Stimulated activated CD8-positive, alpha-beta memory T cell treated with anti-CD3 and anti-CD28 coated beads, Interleukin-2, amount 100 ng/mL, for 1 hour (primary cell): Measurements from ENCODE around the gene ZBTB21.
"Not testable (repeated sequence)": the region's sequence is repeated elsewhere in the genome, so short reads cannot be mapped to it uniquely, and the experiment has no call there.

ENCODE experiments used
- DNase-seq, 2 donors: peaks; one replicate each; pipeline ENCODE4 v3.0.0-alpha.2; 2020; ENCODE audit warnings: low read depth in 2 of 2

Gene ZBTB21

DNA sequence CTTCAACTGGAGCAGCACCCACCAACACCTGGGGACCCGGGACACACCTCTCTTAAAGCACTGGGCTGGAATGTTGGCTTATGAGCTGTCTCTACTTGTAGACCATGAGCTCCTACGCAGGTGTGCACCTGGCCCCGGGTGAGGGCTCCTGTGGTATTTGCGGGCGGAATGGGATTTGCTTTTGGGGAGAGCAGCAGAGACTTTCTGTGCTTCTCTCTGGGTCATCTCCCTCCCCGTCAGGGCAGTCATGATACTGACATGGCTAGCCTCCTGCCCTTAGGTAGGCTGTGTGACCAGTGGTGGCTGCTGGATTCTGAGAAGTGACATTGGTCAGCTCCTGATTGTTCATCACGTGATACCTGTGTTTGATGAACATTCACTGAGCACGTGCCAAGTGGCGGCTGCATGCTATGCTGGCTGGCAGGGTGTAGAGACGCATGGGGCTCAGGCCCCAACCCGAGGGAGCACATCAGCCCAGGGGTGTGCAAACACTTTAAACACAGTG is 9.0 kb upstream of the ZBTB21 start:
- DNase-seq: no peak

DNA sequence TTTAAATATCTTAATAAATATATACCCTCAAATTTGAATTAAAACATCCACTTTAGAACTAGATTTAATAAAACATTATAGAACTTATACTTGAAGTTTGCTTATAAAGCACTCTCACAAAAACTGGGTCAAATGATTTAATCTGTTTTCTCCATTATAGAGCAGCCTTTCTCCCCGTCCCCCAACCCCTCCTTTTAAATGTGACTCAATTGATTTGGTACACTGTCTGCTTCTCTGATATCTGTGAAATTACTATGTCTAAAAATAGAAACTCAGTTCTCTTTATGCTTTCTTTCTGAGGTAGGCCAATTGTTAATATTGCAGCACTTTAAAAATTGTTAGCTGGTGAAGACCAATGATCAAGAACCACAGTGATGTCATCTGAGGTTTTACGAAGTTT is 6.9 kb upstream of the ZBTB21 start:
- DNase-seq: no peak

DNA sequence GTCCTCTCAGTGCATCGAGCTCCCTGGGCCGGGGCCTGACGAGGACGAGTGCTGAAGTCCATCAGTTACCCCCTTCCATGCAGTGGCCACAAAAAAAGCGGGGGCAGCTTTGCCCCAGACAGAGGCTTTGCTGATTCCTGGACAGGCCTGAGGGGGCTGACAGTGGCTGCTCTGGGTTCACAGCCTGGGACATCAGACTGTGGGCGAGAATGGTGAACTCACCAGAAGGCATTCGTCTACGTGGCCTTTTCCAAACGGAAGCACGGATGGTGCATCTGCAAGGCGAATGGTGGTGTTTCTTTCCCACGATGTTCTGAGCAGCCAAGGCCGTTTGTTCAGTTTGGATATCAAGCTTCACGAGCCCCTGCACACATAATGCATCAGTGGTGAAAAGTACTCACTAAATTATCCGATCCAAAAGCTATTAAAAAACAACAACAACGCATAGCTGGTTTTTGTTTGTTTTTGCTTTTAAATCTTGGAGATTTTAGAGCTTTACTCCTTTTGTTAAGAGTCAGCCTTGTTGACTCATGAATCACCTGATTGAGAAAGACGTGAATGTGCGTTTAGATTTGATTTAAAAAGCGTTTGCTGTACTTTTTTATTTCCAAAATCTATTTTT is 6.3 kb upstream of the ZBTB21 start:
- no peak for DNase-seq

DNA sequence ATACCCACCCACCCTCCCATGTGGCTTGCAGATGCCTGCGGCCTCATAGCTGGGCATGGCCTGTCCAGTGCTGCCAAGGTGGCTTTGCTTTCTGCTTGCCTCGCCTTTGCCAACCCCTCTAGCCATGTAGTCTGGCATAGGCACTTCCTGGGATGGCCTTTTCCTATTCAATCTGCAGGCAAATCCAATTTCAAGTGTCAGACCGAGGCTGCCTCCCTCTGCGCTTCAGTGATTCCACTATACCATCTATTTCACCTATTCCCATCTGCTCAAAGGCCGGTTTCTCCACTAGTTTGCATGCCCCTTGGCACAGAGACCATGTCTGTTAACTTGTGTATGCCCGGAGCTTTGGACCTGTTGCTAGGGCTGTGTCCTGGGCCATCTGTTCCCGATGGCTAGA is 3.8 kb upstream of the ZBTB21 start:
- no peak for DNase-seq

DNA sequence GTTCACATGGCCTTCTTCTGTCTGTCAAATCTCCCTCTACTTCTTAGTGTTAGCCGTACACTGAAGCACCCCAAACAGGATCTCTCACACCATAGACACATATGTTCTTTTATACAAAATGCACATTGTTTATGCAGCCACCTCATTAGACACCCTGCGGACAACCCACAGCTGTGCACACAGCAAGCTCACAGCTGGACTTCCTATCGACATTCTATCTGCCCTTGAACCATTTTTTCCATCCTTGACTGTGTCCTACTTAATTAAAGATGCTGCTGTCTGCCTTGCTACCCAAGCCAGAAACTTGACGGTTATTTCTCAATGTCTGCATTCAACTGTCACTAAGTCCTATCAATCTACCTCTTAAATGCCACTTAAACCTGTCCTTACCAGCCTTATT is 3.2 kb upstream of the ZBTB21 start:
- no peak for DNase-seq

DNA sequence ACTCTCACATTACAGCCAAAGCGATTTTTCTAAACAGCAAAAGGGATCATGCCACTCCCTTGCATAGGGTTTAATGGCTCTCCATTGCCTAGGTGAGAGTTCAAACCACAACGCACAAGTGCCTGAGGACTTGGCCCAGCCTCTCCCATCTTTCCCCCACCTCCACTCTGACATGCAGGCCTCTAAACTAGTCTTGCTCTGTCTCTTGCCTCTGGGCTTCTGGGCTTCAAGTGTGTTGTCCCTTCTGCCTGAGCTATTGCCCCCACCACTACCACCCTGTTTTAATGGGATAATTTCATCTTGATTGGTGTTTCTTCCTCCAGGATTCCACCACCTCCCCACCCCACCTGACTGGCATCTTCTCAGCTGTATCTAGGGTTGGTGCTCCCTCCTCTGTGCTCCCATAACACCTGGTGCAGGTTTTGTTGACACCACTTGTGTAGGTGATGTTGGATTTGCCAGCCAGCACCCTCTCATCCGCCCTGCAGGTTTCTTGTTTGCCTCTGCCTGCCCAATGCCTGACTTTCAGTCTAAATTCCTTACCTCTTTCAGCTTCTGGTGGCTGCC is 2.7 kb upstream of the ZBTB21 start:
- DNase-seq: no peak

DNA sequence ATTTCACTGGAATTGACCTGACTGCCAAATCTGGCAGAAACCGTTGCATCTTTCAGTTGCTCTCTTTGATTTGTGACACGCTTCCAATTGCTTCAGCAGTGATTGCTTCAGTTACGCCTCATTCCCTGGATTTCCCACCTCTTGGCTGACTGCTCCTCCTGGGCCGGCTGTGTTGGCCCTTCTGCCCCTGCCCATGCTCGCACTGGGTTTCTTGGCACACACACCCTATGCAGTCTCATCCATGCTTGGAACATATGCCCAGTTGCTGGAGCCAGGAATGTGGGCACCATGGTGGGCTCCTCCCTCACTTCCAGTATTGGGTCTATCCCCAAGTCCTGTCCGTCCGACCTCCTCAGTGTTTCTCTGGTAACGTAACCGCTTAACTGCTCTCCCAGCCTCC is 2.2 kb upstream of the ZBTB21 start:
- no peak for DNase-seq

DNA sequence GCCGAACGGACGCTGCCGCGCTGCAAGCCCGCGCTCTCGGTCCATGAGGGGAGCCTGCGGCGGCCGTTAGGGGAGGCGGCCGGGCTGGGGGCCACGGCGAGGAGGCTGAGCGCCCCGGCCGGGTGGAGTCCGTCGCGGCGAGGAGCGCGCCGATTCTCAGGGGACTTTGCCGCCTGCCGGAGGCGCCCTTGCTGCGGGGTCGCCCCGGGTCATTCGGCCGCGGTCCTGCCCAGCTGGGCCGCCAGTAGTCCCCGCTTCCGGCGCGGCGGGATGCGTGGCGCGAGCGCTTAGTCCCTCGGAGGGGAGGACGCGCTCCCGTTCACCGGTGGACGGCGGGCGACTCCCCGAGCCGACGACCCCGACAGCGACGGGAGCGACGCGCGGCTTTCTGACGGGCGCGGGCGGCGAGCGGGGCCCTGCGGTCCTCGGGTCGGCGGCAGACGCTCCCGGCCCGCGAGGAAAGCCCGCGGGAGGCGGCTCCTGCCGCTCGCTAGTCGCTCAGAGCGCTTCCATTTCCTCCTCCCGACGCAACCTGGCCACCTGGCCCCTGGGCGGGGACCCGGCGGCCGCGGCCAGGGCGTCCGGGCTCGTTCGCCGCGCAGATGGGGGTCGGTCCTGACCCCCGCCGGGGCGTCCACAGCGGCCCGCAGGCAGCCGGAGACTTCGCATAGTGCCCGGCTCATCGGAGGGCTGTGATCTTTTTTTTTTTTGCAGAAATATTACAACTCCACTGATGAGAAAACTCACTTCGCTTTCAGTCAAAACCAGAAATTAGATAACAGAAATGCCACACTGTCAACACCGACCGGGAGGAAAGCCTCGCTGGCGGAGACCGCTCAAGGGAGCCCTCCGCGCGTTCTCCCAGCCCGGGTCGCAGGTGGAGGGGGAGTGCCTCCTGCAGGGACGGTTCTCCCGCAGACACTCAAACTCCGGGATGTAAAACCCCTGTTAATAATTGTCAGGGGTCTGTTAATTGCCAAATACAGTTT is 641 bp upstream of the ZBTB21 start:
- no peak for DNase-seq

DNA sequence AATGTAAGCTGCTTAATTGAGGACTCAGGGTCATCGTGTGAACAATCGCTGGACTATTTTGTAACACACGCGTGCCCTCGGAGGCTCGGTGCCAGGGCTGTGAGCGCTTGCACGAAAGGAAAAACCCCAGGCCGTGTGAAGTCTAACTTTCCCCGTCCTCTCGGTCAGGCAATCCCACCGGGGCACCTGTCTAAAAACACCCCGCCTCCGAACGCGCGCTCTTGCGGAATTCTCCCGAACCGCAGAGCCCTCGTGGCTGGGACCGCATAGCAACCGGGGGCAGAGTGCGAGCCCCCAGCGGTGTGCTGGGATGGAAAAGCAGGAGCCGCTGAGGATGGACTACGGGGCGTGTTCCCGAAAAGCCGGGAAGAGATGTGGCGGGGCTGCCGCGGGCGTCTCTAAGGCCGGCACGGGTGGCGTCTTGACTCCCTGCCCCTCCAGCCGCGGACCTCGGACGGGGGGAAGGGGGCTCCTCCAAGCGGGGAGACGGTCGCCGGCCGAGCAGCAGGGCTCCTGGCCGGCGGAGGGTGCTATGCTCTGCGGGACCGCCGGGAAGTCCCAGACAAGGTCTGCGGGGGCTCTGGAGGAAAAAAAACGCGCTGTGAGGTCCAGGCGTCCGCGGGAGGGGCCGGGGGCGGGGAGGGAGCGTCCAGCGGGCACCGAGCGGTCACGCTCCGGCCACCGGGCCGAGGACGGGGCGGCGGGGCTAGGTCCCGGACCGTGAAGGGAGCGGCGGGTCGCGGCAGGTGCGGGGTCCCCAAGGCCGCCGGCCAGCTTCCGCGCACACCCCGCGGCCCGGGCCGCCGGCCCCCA is 936 bp downstream of the ZBTB21 start:
- peak in 1 of 2 donors; percentile 26 for DNase-seq

DNA sequence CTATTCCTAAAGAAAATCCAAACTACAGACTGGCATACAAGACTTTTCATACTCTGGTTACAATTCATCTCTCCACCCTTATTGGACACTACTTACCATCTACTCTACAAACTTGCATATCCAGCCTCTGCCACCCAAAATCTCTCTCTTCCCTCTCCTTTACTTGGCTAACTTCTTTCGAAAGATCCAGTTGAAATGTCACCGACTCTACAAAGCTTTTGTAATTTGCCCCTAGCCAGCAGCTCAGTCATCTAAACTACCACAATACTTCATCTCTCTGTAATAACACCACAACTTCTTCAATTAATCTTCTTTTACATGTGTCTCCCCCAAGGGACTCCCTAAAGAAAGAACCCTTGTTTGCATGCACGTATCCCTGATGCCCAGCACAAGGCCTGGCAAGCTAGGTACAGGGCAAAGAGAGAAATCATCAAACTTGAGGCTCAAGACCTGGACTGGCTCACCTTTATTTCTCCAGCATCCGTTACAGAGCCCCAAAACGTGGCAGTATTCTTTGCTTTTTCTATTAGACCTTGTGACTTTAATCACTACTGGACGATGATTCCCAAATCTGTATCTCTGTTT is 2.7 kb downstream of the ZBTB21 start:
- DNase-seq: no peak

DNA sequence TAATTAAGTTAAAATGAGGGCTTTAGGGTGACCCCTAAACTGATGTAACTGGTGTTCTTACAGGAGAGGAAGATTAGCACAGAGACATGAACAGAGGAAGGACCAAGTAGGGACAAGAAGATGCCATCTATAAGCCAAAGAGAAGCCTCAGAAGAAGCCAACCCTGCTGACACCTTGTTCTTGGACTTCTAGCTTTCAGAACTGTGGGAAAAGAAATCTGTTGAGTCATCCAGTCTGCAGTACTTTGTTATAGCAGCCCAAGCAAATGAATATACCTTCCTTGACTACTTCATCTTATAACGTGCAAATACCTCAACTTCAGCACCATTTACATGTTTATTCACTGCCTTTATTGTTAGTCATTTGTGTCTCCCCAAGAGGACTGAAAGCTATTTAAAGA is 3.4 kb downstream of the ZBTB21 start:
- no peak for DNase-seq

DNA sequence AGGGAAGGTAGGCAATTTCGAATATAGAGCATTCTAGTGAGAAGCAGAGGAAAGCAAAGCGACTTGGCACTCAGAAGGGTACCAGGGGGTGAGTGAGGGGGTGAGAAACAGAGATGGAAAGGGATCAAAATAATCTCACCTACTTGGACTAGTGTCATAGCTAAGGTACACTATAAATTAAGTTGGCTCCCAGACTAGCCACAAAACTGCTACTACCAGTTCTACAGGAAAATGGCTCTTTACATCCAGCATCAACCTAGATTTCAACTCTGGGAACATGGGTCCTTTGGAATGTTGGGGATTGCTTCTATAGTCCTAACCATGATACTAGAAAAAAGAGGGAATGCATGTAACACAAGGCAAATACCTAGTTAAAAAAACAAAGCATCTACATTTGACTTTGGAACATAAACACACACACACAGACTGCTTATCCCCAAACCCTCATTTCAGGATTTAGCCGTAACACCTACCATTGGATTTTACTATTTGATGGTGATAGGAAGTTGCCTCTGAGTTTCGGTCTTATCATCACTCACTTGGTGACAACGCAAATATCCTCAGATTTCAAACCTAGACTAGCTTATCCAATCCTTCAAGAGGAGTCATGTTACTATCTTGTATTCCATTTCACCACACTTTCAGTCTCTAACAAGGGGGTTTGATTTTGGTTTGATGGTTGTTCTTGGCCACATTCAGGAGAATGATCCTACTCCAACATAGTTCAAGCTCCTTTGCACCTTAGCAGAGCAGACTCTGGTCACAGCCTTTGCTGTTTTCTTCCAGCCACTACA is 5.6 kb downstream of the ZBTB21 start:
- no peak for DNase-seq

DNA sequence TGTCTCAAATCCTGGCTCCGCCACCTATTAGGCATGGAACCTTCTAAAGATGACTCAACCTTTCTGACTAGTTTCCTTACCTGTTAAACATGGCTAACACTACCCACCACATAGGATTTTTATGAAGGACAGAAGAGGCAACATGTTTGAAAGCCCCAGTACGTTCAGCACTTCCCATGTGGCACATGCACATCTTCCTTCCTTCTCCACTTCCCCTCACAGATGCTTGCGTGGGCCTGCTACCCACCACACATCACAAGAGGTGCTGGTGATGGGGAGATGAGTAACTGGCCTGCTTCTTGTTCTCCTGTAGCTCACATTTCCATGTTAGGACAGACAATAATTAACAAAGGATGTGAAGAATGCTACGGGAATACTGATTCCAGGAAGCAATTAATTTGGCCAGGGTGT is 7.1 kb downstream of the ZBTB21 start:
- no peak for DNase-seq

DNA sequence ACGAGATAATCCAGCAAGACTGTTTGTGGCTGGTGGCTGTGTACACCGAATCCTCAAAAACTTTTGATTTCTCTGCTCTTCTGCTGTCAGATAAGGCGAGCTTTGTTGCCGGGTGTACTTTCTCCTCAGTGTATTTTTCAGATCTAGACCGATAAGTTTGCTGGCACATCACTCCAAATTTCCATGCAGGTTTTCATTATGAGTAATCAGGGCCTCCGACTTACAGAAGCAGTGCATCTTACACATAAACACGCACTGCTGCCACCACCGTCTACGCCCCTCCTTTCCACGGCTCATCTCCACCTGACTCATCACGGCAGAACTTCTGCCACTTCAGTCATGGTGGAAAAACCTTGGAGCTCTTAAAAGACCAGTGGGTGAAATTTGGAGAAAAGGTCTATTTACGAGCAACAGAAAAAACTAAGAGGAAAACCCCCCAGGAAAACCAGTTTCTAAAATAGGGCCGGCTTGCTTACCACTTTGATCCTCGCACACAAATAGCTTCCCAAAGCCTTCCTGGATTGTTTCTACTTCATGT is 7.7 kb downstream of the ZBTB21 start:
- DNase-seq: peak in 1 of 2 donors; percentile 43

DNA sequence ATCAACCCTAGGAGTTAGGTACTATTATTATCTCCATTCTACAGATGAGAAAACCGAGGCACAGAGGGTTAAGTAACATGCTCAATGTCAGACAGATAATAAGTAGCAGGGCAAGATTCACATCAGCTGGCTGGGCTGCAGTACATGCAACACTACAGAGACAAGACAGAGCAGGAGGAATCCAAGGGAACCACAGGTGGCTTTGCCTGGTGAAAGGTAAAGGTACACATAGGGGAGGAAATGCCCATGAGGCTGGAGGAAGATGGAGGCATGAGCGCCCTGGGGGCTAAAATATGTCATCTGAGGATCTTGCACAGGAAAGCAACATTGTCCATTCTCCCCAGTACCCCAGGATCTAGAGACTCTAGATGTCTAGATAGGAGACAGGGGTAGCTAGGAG is 8.4 kb downstream of the ZBTB21 start:
- DNase-seq: no peak

DNA sequence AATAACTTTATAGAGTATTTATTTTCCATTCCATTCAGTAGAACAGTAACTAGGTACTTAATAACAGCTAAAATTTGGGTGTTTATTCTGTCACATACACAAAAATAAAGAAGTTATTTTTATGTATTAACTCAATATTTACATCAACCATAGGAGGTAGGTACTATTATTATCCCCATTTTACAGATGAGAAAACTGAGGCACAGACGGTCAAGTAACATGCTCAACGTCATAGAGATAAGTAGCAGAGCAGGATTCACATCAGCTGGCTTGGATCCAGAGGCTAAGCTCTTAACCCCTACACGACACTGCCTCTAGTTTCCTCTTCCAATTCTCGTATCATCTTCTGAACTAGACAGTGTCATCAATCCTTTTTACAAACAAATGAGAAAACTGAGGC is 9.3 kb downstream of the ZBTB21 start:
- no peak for DNase-seq

DNA sequence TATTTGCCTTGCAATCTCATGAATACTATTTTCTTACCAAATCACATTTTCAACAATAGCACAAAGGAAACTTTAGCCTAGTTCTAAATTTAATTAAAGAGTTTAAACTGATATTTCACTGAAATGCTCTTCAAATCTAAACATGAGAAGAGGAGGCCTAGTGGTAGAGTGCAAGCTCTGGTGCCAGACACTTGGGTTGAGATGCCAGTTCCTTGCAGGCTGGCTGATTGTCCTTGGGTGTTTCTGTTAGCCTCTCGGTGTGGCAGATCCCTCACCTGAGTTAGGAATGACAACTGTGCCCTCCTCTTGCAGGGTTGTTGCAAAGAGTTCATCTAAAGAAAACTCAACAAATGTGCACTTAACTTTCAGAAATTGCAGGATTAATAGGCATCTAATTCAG is 12.5 kb downstream of the ZBTB21 start:
- DNase-seq: no peak

DNA sequence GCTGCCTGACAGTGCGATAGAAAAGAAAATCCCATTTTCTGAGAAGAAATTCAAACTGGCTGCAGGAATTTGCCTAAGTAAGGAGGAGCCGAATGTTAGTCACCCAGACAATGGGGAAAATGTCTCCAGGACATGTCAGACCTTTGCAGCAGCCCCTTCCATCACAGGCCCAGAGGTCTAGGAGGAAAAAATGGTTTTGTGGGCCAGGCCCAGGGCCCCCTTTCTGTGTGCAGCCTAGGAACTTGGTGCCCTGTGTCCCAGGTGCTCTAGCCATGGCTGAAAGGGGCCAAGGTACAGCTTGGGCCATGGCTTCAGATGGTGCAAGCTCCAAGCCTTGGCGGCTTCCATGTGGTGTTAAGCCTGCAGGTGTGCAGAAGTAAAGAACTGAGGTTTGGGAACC is 14.6 kb downstream of the ZBTB21 start:
- DNase-seq: no peak

DNA sequence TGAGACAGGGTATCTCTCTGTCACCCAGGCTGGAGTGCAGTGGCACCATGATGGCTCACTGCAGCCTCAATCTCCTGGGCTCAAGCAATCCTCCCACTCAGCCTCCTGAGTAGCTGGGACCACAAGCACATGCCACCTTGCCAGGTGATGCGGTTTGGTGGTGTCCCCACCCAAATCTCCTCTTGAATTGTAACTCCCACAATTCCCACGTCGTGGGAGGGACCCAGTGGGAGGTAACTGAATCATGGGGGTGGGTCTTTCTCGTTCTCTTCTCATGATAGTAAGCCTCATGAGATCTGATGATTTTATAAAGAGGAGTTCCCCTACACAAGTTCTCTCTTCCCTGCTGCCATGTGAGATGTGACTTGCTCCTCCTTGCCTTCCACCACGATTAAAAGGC is 15.5 kb downstream of the ZBTB21 start:
- DNase-seq: not testable (repeated sequence)

DNA sequence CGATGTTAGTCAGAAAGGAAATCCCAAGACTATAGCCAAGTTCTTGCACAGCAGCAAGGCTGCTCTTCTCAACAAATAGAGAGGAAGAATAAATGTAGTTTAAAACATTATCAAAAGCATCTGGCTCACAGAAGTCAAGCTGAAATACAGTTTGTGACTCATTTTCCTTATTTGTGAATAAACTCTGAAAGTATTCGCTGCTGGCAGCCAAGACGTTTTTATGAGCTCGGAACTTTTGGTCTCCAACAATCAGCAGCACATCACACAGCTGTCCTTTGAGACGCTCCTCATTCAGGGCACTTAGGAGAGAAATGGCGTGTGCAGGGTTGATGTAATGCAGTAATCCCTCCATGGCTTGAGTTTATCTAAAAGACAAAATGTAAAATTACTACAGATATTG is 16.4 kb downstream of the ZBTB21 start:
- DNase-seq: no peak
